HG03139 (cell line): ENCODE measurements around the gene FGF14.

Source experiments
- ATAC-seq: cut with Tn5 transposase; IDR thresholded peaks from one replicate; pipeline ENCODE4 v1.9.1; 2021; ENCODE audit not compliant: unreplicated experiment

The FGF14 gene

GRCh38 chr13:102198418-102199311, 203.2 kb downstream of the FGF14 start:
- no peak for ATAC-seq

GRCh38 chr13:102197193-102197592, 204.7 kb downstream of the FGF14 start:
- no peak for ATAC-seq

GRCh38 chr13:102195566-102196462, 206.0 kb downstream of the FGF14 start:
- ATAC-seq = no peak

- no peak for ATAC-seq
These were observed 209.0 kb downstream of the FGF14 start for GRCh38 chr13:102192858-102193257.

- ATAC-seq = no peak
These were observed 209.8 kb downstream of the FGF14 start for GRCh38 chr13:102191951-102192502.

GRCh38 chr13:102190930-102191329, 210.9 kb downstream of the FGF14 start:
- no peak for ATAC-seq

GRCh38 chr13:102187313-102187712, 214.5 kb downstream of the FGF14 start:
- ATAC-seq = no peak

- no peak for ATAC-seq
These were observed 216.4 kb downstream of the FGF14 start for GRCh38 chr13:102185375-102185984.

- ATAC-seq = no peak
These were observed 218.2 kb downstream of the FGF14 start for GRCh38 chr13:102183509-102184182.

- ATAC-seq = no peak
These were observed 219.7 kb downstream of the FGF14 start for GRCh38 chr13:102182170-102182569.

- no peak for ATAC-seq
These were observed 224.4 kb downstream of the FGF14 start for GRCh38 chr13:102177431-102177830.

- no peak for ATAC-seq
These were observed 225.0 kb downstream of the FGF14 start for GRCh38 chr13:102176846-102177245.

- no peak for ATAC-seq
These were observed 229.4 kb downstream of the FGF14 start for GRCh38 chr13:102172406-102172805.

- ATAC-seq = no peak
These were observed 231.5 kb downstream of the FGF14 start for GRCh38 chr13:102170305-102170704.

- ATAC-seq = no peak
These were observed 232.3 kb downstream of the FGF14 start for GRCh38 chr13:102169471-102170015.

GRCh38 chr13:102152790-102153189, 249.1 kb downstream of the FGF14 start:
- no peak for ATAC-seq

- ATAC-seq = no peak
These were observed 254.5 kb downstream of the FGF14 start for GRCh38 chr13:102147353-102147752.

GRCh38 chr13:102145750-102146149, 256.1 kb downstream of the FGF14 start:
- no peak for ATAC-seq

GRCh38 chr13:102142473-102142826, 259.4 kb downstream of the FGF14 start:
- ATAC-seq = no peak
